Hippocampal formation (tissue), 2 donors: ENCODE data around the gene DBP.

Source experiments
- DNase-seq, 2 donors: peaks; one replicate each; lab custom pipeline; 2025; lab: John Stamatoyannopoulos, UW

The DBP gene

DNA sequence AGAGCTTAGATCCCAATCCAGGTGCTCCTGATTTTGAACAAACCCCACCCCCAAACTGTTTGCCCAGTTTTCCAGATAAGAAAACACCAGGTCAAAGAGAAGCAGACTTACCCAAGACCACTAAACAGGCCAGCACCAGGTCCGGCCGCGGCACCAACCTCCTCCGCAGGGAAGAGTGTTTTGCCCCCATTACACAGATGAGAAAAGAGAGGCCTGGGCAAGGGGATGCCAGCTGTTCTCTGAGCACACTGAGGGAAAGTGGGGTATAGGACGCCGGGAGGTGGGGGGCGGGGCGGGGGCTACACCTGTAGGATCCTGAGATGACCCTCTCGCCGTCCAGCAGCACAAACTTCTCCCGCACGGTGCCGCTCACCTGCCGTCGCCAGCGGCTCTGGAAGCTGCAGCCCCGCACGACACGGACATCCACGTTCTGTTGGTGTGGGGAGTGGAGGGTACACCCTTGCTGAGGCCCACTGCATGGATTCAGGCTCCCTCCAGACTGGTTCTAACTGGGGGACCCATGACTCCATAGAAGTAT is 27.5 kb downstream of the DBP start:
- DNase-seq, result no peak

DNA sequence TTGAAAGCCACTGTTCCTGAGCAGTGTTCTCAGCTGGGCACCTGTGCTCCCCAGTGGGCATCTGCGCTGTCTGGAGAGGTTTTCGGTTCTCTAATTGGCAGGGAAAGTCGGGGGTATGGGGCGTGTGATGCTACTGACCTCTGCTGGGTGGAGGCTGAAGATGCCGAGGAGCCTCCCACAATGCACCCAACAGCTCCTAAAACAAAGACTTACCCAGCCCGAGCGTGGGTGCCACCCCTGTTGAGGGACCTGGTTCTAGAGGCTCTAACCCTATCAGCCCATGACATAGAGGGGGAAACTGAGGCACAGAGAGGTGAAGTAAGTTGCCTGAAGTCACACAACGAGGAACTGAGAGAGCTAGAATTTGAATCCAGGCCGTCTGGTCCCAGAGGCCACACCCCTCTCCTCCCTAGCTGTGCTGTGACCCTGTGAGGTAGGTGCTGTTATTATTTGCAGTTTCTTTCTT is 28.3 kb downstream of the DBP start:
- no peak for DNase-seq

DNA sequence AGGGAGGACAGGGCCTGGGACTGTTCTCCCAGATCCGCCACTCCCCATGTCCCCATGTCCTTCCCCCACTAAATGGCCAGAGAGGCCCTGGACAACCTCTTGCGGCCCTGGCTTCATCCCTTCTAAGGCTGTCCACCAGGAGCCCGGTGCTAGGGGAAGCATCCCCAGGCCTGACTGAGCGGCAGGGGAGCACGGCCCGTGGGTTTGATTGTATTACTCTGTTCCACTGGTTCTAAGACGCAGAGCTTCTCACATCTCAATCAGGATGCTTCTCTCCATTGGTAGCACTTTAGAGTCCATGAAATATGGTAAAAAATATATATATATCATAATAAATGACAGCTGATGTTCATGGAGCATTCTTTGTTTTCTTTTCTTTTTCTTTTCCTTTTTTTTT is 29.8 kb downstream of the DBP start:
- DNase-seq, result no peak

GRCh38 chr19:48606463-48607358 is 30.5 kb downstream of the DBP start, which contains the start of gene SPACA4:
Gene SPACA4 (plus strand): TSS chr19:48606742. CDS start chr19:48606979, 237 bp downstream.
- no peak for DNase-seq

DNA sequence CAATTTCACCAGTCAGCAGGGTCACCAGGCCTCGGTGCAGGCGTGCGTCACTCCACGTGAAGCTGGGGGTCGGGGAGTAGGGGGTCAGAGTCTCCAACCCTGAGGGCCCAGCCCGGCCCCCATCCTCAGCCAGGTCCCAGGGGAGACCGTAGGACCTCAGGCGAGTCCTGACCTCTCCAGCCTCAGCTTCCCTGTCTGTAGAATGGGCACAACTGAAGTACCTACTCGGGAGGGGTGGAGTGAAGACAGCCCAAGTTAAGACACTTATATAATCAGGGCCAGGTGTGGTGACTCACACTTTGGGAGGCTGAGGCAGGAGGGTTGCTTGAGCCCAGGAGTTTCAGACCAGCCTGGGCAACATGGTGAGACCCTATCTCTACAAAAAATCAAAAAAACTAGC is 33.3 kb downstream of the DBP start:
- DNase-seq, result no peak

DNA sequence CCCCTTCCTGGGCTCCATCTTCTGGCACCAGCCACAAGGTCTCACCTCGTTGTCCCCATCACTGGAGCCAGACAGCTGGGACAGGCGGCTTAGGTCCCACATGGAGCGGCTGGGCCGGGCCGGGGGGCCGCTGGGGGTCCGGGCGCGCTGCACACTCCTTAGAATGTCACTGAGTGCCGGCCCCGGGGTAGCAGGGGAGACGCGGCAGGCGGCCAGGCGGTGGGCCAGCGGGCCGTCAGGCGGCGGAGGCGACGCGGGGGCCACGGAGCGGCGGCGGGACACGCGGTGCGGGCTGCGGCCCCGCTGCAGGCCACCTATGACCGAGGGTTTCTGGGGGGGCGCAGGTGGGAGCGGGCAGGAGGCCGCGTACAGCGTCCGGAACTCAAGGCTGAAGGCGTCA is 33.7 kb downstream of the DBP start:
- DNase-seq, result no peak

DNA sequence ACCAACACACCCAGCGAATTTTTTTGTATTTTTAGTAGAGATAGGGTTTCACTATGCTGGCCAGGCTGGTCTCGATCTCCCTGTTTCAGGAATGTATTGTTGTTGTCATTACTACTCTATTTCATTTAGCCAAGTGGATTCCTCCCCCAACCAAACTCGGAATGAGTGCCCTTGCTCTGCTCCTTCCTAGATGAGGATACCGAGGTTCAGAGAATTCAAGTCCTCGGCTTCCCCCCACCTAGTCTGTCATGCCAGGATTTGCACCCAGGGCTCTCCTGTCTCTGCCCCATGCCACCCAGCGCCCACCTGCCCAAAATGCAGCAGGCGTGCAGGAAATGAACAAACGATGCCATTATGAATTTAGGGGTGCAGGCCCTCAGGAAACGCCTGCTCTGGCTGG is 34.2 kb downstream of the DBP start:
- no peak for DNase-seq

DNA sequence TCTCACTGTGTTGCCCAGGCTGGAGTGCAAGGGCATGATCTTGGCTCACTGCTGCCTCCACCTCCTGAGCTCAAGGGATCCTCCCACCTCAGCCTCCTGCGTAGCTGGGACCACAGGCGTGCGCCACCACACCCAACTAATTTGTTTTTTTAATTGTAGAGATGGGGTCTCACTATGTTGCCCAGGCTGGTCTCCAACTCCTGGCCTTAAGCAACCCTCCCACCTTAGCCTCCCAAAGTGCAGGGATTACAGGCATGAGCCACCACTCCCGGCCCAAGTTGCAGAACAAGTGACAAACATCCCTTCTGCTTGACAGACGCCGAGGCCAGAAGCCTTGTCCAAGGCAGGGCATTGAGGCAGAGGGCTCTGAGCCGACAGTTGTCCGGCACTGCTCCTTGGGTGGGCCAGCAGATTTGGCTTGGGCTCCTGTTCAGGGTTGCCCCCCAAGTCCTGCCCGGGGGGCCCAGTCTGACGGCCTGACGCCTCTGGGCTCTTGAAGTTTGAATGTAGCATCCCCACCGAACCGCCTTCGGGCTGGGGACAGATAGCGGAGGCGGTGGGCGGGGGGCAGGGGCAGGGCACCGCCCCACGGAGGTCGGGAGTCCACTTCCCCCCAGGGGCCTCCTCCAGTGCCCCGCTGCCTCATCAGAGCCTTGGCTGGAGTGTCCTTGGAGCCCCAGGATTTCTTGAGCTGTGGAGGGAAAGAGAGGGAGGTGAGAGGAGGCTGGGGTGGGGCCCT is 36.3 kb downstream of the DBP start:
- DNase-seq, result no peak

GRCh38 chr19:48598996-48599700 is 38.0 kb downstream of the DBP start:
- no peak for DNase-seq

DNA sequence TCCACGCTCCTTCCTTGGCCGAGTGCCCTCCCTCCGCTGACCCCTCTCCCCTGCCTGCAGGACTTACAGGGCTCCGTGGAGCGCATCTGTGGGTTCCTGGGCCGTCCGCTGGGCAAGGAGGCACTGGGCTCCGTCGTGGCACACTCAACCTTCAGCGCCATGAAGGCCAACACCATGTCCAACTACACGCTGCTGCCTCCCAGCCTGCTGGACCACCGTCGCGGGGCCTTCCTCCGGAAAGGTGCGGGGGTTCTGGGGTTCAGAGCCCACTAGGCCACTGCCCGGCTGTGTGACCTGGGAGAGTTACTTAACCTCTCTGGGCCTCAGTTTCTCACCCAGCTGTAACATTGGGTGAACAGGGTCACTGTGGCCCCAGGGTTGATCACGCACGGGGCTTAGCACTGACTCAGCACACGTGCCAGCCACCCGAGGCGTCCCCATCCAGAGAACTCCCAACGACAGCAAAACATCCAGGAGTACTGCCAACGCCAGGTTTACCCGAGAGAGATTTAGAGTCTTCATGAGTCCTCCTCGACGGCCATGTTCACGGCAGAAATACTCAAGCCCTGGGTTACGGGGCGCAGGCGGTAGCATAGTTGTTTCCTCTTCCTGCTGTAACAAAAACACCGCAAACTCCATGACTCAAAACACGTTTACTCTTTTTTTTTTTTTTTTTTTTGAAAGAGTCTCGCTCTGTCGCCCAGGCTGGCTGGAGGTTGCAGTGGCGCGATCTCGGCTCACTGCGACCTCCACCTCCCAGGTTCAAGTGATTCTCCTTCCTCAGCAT is 40.3 kb downstream of the DBP start:
- no peak for DNase-seq

GRCh38 chr19:48596237-48596636 is 40.9 kb downstream of the DBP start:
- DNase-seq, result no peak

DNA sequence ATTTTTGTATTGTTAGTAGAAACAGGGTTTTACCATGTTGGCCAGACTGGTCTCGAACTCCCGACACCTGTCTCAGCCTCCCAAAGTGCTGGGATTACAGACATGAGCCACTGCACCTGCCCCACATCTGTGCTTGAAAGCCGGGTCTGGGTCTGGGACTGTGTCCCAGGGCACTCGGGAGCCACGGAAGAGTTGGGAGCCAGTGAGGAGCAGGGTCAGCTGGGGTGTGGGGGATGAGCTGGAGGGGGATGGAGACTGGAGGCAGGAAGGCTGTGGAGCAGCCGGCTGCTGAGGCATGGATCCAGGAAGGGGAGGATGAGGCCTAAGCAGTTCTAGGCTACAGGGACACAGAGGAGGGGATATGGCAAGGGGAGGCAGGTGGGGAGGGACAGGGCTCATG is 41.3 kb downstream of the DBP start:
- DNase-seq, result no peak

DNA sequence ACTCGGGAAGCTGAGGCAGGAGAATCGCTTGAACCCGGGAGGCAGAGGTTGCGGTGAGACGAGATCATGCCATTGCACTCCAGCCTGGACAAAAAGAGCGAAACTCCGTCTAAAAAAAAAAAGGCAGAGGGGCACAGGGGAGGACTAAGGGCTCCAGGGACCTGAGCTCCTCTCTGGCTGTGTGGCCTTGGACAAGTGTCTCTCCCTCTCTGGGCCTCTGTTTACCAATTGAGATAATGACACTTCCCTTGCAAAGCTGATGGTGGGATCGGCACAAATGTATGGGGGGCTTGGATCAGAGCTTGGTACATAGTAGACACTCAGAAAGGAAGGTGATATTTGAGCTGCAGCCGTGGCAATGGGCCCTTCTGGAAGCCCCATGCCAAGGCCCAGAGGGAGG is 42.0 kb downstream of the DBP start:
- DNase-seq, result no peak

DNA sequence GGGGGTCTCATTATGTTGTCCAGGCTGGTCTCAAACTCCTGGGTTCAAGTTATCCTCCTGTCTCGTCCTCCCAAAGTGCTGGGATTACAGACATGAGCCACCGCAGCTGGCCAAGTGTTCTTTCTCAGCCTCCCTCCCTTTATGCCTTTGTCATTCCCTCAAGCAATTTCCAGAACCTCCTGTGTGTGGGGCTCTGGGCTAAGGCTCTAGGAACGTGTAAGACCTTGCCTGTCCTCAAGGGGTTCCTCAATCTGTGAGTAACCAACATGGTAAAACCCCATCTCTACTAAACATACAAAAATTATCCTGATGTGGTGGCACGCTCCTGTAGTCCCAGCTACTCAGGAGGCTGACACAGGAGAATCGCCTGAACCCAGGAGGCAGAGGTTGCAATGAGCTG is 46.2 kb downstream of the DBP start:
- DNase-seq, result no peak

DNA sequence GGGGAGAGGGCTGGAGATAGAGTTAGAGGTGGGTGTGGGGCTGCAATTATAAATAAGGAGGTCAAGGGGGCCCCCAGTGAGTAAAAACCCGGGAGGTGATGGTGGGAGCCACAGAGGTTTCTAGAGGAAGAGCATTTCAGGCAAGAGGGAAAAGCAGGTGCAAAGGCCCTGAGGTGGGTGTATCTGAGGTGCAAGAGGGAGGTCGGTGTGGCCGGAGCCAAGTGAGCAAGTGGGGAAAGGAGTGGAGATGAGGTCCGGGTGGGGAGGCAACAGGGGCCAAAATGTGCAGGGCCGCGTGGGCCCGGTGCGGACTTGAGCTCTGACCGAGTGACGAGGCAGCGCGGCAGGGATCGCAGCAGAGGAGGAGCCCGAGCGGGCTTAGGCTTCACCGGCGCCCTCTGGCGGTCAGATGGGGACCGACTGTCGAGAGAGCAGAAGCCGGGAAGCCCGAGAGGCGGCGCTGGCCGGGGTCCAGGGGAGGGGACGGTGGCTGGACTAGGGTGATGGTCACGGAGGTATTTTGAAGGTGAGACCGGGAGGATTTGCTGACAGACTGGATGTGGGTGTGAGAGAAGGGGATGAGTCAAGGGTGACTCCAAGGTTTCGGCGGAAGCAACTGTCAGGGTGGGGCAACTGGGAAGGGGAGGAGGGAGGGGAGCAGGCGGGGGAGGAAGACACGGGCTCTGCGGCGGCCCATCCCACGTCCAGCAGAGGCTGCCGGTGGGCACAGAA is 48.3 kb downstream of the DBP start:
- DNase-seq, result peak; percentile 61 to 74

- DNase-seq, result no peak
Observed at GRCh38 chr19:48587387-48587786, 49.8 kb downstream of the DBP start.

DNA sequence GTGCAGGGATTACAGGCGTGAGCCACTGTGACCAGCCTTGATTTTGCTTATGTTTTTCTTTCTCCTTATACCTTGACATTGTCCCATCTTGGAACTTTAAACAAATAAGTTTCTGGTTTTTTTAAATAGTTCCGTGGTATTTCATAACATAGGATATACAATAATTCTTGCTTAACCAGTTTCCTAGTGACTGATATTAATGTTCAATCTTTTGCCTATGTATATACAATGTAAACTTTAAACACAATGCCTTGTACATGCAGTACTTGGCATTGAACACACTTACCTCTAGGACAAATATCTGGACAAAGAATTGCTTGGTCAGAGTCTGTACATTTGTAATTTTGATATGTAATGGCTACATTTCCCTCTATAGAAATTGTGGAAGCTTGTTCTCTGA is 55.0 kb downstream of the DBP start:
- no peak for DNase-seq
